HG02759 (cell line): ENCODE measurements around the gene SEC14L1.
A peak's percentile ranks its signal among the peaks of the same experiment; 100 is the strongest.

Experiments used
- ATAC-seq: cut with Tn5 transposase; IDR thresholded peaks from one replicate; pipeline ENCODE4 v1.9.1; 2021; ENCODE audit warnings: mild to moderate bottlenecking, moderate library complexity; ENCODE audit not compliant: unreplicated experiment

SEC14L1 gene

DNA sequence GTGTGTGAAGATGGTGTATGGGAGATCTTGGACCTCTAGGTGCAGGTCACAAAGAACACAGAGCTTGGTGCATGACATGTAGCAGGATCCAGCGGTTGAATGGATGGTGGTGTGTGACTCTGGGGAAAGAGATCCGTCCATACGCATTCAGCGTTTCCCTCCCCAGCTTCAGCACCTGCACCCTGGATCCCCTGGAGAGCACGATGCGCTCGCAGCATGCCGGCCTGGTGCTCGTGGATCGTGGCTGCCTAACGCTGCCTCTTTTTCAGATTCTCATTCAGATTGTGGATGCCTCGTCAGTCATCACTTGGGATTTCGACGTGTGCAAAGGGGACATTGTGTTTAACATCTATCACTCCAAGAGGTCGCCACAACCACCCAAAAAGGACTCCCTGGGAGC is 70.9 kb downstream of the SEC14L1 start:
- no peak for ATAC-seq

DNA sequence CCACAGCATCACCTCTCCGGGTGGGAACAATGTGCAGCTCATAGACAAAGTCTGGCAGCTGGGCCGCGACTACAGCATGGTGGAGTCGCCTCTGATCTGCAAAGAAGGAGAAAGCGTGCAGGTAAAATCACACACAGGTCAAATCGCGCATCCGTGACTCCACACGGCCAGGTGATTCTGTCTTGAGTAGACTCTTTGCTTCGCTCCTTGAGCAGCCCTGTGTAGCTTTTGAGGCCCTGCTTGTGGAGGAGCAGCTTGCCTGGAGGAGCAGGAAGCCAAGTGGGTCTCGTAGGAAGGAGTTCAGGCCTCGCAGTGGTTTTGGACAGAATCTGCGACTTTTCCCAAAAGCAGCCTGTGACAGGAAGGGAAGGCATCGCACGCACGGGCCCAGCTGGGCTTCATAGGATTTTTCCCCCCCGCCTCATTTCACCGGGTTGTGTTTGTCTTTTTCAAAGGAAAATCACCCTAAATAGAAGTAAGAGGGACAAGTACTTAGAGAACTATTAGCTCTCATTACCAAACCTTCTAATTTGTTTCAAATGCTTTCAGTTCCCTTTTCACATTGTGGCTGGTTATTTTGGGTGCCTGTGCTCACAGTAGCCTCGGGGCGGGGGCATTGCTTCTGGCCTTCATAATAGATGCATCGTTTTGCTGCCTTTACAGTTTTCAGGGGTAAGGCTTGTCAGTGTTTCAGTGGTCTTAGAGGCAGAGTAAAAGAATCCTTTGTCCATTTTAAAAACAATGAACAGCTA is 71.5 kb downstream of the SEC14L1 start:
- peak; percentile 90 for ATAC-seq

DNA sequence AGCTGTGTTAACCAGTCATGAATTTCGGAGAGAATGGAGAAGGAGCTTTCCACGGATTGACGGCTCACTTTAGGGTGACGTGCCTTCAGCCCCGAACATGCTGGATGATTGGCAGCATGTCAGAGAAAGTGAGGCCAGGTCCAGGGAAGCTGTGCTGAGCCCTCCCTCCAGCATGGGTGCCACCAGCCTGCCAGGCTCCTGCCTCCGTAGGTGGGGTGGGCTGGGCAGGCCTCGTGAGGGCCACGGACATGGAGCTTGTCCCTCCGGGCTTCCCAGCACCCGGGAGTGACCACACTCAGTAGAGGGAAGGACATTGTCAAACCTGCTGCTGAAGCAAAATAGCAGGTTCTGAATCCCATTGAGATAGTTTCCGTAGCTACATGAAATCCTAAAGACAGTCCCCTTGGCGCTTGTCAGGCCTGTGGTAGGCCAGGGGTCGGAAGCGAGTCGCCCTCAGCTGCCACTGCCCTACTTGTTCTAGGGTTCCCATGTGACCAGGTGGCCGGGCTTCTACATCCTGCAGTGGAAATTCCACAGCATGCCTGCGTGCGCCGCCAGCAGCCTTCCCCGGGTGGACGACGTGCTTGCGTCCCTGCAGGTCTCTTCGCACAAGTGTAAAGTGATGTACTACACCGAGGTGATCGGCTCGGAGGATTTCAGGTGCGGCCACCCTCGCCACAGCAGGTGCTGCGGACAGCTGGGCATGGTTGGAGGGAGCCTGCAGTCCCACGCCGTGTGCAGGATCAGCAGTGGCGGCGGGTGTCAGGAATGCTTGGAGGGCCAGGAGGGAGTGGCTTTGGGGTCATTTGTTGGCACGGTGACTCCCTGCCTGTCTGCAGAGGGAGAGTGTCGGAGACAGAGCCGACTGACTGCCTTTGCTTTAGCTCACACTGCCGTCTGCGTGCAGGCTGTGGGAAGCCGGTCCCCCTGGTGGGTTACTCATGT is 72.3 kb downstream of the SEC14L1 start:
- no peak for ATAC-seq

DNA sequence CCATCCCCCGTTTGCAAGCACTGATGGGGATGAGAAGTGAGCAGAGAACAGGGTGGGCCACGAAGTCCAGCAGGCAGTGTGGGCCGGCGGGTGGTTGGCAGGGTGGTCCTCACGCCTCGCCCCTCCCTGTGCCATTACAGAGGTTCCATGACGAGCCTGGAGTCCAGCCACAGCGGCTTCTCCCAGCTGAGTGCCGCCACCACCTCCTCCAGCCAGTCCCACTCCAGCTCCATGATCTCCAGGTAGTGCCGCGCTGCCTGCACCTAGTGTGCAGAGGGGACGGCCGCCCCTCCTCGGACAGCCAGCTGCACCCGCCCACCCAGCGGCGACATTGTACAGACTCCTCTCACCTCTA is 73.0 kb downstream of the SEC14L1 start:
- ATAC-seq: no peak

DNA sequence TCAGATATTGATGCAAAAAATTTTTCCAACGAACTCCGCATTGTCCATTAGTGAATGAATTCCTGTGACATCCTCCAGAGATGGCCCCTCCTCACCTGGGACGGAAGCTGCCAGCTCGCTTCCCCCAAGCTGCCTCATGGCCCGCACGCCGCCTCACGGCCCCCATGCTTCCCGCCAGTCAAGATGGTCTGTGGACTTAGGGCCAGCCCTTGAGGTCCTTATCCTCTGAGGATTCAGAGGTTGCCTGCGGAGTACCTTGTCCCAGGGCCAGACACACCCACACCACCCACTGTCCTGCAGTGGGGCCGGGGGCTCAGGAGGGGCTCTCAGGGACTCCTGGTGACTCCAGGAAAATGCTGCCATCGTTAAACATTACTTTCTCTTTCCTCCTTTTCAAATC is 73.6 kb downstream of the SEC14L1 start:
- ATAC-seq: no peak

DNA sequence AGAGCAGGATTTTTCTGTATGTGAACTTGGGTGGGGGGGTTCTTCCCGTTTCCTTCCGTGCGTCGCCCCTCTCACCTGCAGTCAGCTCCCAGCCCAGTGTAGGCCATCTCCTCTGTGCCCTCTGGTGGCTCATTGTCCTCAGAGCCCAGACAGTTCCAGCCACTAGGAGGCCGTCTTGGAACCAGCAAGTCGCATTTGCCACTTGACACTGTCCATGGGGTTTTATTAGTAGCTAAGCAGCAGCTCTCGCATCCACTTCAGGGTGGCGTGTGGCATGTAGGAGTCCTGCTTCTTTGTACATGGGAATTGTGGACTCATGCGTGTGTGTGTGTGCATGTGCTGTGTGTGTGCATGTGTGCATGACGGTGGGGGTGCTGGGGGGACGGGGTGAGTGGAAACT is 74.0 kb downstream of the SEC14L1 start:
- ATAC-seq: no peak

DNA sequence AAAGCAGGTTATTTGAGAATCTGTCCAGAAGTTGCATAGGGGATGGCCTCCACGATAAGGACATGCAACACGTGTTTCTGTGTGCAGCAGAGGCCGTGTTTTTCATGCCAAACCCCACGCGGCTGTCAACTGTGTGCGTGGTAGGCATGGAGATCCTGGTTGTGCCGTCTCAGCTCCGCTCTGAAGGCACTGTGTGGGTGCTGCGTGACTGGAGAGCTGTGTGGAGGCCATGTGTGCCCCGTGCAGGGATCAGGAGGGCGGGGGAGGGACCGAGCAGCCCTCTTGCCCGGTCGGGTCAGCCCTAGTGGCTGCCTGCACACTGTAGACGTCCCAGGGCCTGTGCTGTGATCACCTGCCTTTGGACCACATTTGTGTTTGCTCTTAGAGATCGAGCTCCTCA is 74.5 kb downstream of the SEC14L1 start:
- ATAC-seq: no peak

DNA sequence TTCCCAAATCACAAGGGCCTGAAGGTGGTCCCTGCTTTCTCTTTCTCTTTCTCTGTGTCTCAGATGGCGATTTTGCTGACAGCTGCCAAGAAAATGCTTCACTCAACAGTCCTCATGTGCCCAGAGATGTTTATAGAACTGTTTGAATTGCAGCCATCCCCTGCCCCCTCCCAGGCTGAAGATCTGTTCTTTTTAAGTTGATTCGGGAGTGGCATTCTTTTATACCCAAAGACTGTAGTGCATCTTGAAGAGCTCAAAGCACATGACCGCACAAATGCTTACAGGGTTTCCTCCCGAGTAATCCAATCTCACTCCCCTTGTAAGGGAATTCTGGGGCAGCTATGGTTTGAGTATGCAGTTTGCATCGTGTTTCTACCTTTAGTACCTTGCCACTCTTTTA is 75.7 kb downstream of the SEC14L1 start:
- no peak for ATAC-seq

DNA sequence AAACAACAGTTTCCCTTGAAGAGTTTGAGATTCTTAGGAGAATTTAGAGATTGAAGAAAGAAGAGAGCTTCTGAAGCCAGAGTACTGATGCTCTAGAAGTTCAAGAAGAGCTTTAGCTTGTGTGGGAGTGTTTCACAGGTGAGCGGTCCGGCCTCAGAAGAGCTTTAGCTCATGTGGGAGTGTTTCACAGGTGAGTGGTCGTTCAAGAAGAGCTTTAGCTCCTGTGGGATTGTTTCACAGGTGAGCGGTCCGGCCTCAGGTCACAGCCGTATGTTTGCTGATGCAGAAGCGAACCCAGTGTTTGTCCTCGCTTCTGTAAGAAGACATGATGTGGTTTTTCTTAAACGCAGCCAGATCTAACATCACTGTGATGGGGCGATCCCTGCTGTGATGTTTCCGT is 76.4 kb downstream of the SEC14L1 start:
- ATAC-seq: no peak

DNA sequence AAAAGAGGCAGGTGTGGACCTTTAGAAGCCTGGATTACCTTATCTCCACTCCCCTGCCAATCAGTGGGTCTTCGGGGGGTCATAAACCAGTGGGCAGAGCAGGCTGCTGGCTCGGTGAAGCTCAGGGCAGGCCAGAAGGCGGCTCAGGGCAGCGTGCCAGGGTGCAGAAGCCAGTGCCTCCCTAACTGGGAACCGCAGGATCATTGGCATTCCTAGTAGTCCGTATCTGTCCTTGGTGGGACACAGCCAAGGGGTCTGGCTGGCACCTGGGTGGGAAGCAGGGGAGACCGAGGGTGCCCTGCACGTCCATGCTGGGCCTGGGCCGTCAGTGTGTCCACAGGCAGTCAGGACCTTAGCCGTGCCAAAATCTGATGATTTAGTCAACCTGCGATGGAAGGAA is 76.8 kb downstream of the SEC14L1 start:
- ATAC-seq: no peak

DNA sequence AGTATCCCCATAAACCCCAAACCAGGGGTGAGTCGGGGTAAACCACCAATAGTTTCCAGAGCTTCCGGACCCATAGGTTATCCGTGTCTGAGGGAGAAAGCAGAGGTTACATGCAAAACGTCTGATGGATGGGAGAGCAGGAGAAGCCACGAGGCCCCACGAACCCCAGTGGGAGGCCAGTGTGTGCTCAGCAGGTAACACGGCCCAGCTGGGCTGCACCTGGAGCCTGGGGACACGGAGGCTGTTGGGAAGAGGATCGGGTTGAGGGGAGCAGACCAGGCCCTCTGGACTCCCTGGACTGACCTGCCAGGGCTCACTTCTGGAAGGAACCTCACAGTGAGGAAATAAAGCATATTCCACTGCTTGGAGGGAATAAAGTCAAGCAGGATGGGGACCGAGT is 78.1 kb downstream of the SEC14L1 start:
- ATAC-seq: no peak

DNA sequence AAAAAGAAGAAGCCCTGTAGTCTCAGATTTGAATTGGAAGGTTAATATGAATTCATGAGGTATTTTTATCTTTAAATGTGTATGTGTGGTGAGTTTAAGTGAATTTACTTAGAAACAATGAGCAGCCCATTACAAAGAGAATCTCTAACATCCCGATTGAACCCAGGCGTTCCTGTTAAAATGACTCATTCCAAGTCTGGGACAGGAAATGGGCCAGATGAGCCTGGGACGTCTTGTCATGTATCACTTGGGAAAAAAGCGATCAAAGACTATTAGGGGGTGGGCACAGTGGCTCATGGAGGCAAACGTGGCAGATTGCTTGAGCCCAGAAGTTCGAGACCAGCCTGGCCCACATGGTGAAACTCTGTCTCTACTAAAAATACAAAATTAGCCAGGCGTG is 81.6 kb downstream of the SEC14L1 start:
- ATAC-seq: no peak

DNA sequence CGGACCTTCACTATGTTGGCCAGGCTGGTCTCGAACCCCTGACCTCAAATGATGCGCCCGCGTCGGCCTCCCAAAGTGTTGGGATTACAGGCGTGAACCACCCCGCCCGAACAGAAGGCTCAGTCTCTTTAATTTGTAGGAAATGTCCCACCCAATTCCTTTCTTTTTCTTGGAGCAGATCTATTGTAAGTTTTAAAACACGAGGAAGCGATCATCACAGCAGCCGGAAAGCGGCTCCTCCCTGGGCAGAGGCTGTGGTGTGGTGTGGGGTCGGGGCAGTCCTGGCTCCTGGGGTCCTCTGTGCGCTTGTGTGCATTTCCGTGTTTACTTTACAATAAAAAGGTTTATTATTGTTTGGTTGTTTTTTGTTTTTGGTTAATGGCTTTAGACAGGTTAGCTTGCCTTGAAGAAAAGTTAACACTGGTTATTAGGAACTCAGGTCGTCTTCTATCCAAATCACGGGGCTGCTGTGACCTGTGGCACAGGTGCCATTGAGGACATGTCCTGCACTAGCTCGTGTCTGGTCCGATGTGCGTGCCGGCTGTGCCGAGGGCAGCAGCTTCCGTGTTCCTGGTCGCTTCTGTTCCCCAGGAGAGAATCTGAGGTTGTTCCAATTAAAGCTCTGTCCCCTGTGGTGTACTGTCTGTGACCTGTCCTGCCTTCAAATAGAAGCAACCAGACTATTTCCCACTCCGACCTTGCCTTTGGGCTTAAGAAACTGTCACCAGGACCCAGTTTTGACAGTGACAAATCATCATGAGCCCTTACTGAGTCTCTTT is 83.1 kb downstream of the SEC14L1 start:
- no peak for ATAC-seq

DNA sequence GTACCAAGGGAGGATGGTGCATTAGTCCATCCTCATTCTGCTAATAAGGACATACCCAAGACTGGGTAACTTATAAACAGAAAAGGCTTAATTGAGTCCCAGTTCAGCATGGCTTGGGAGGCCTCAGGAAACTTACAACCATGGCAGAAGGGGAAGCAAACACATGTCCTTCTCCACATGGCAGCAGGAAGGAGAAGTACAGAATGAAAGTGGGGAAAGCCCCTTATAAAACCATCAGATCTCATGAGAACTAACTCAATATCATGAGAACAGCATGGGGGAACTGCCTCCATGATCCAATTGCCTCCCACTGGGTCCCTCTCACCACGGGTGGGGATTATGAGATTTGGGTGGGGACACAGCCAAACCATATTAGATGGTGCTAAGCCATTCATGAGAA is 84.5 kb downstream of the SEC14L1 start:
- no peak for ATAC-seq

DNA sequence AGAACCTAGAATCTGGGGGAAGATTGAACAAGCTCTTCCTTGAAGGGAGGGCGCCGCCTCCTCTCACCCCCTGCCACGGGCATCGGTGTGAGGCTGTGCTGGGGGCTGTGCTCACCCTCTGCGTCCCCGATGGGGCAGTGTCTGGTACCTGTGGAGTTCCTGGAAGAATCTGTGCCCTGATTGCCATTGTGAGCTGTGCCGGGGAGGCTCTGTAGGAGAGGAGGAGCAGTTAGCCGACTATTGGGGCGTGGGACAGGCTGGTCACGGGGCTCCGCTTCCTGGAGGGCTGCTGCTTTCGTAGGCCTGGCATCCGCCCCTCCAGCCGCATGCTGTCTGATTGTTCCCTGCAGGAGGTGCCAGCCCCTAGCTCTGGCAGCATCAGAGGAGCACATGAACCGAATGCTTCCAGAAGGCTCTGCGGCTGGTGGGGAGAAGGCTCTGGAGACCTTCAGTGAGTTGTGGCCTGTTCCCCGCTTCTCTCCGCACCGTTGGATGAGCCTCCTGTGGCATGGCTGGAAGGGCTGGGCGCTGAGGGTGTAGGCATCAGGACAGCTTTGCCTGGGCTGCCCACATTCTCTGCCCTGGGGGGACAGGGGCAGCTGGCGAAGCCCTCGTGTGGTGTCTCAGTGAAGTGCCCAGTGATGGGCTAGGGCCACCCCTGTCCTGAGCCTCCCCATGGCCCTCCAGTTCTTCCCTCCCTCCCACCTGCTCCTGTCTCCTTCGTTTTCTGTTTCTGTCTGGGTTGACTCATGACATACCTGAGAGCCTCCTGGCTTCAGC is 86.9 kb downstream of the SEC14L1 start:
- no peak for ATAC-seq

DNA sequence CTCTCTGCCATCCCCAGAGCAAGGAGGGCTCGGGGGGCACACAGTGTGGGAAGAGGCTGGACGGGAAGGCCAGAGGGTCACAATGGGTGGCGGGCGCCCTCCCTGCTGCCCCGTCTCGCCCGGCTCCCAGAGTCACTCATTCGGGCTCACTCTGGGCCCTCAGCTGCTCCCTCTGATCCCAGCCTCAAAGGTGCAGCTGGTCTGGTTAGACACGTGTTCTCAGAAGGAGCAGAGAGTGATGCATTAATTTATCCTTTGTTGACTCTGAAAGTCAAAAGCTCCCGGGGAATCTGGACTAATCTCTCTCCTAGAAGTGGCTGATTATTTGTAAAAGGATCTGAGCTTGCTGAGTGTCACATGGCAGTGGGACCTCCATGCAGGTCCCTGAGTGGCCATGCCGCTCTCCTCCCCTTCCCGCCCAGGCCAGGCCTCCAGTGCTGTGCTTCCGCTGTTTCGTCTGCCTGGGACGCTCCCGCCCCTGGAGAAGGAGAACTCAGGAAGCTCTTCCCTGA is 87.5 kb downstream of the SEC14L1 start:
- ATAC-seq: no peak

DNA sequence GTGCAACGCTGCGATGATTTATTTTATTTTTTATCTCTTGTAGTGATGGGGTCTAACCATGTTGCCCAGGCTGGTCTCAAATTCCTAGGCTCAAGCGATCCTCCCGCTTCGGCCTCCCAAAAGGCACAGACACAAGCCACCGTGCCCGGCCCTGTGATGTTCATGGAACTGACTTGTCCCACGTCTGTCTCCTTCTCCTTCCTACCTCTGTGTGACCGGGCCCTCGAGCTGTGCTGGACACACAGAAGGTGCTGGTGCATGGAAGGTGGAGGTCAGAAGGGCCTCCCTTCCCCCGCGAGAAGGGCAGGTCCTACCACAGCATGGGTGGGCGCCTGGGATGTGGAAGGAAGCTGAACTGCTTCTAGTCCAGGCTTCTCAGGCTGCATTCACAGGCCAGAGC is 88.0 kb downstream of the SEC14L1 start:
- ATAC-seq: no peak

DNA sequence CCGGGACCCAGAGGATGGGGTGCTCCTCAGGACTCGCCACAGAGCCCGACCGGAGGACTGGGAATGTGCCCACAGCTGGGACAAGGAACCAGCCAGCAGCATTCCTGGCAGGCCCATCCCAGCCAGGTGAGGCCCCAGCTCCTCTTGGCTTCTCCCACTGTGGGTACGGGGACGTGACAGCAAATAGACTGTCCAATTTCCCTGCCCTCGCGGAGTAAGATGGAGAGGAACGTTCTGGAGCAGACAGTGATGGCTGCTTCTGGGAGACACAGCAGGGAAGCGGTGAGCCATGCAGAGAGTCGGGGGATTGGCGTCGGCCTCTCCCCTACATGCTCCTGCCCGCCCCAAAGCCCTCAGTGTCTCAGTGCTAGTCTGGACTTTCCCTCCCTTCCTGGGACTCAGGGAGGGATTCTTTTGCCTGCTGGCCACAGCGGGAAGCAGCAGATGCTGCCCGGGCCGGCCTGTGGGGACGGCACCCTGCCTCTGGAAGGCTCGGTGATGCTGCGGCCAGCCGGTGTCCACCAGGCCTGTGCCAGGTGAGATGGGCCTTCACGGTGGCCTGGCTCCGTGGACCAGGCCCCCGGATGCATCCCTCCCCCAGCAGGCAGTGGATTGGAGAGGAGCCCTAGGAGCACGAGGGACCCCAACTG is 89.1 kb downstream of the SEC14L1 start:
- ATAC-seq: no peak

DNA sequence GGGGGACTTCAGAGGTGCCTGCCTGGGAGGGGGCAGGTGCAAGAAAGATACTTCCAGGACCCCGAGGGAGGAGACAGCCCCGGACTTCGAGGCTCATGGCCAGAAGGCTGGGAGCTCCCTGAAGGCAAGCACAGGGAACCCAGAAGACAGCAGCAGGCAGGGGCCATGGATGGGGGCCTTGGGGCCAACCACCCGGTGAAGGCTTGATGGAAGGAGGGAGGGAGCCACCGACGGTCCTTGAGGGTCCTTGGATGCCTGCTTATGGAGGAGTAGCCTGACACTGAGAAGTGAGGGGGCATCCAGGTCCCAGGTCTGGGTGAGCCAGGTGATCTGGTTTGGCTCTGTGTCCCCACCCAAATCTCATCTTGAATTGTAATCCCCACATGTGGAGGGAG is 89.7 kb downstream of the SEC14L1 start:
- ATAC-seq: no peak
